K562 (cell line): ENCODE data around the gene CNTFR. TPM values are rescaled to one million over a fixed set of nuclear protein-coding genes. Genes with fewer than 3 reads are reported as not detected.
A peak's percentile ranks its signal among the peaks of the same experiment; 100 is the strongest.

Experiments used
- ATAC-seq: fragments of 200-7000 bp; cut with Tn5 transposase; 3 replicates; pipeline ENCODE4 v1.9.1; 2020; ENCODE audit warnings: moderate library complexity
- BruUV-seq: library from RNA; stranded (reverse); fragments of 400-500 nt; replicated peaks from 2 replicates; lab custom pipeline; 2021; lab: Mats Ljungman, UMichigan
- CTCF ChIA-PET: fragments of 300-600 bp; formaldehyde crosslinking; extraction: SDS; loops from one replicate; lab custom pipeline; 2021; ENCODE audit warnings: low intra/inter-chr PET ratio; lab: Yijun Ruan, JAX
- POLR2A ChIA-PET: fragments of 300-600, 350-650 bp; sonication (Branson Sonifier 250); formaldehyde crosslinking; extraction: SDS; loops from one replicate; lab custom pipeline; 2021; ENCODE audit warnings: antibody characterized with exemption, inconsistent platforms; lab: Yijun Ruan, JAX
- DNase-seq, 4 experiments: peaks; one replicate each; pipeline versions ENCODE4 v3.0.0 to v3.0.0-alpha.2; 2011 to 2018; ENCODE audit warnings: low spot score in 3 of 4, mixed read lengths in 3 of 4; ENCODE audit errors: extremely low read depth in 1 of 4
- FAIRE-seq: peaks from 2 replicates; lab custom pipeline; 2011; peaks lifted over from hg19 to GRCh38; lab: Jason Lieb, UNC
- H2AFZ ChIP-seq: 2 replicates; pipeline ENCODE4 v1.6.0; 2011; ENCODE audit warnings: low read depth, low read length, control low read depth, inconsistent platforms
- H3K27ac ChIP-seq: fragments of 200-600 bp; 3 replicates; pipeline ENCODE4 v1.8.0; 2011; ENCODE audit warnings: low read depth, mild to moderate bottlenecking, control low read depth, inconsistent platforms, low read length, moderate library complexity, mixed read lengths; ENCODE audit errors: extremely low read depth
- H3K27me3 ChIP-seq, 2 experiments: fragments of 300-600 bp in 1 of 2; 2 replicates in 1 of 2; 3 replicates in 1 of 2; pipeline versions ENCODE4 v1.6.0 to v1.8.0; 2011; ENCODE audit warnings: inconsistent platforms in 2 of 2, low read length in 2 of 2, mild to moderate bottlenecking in 1 of 2, mixed read lengths in 1 of 2, moderate library complexity in 1 of 2; ENCODE audit not compliant: control insufficient read depth in 2 of 2, insufficient read depth in 2 of 2
- H3K36me3 ChIP-seq: fragments of 300-600 bp; 3 replicates; pipeline ENCODE4 v1.8.0; 2011; ENCODE audit warnings: mild to moderate bottlenecking, low read length, inconsistent platforms; ENCODE audit not compliant: control insufficient read depth, insufficient read depth
- H3K4me1 ChIP-seq, 2 experiments: fragments of 200-600 bp in 1 of 2; replicated peaks in 1 of 2; 2 replicates in 1 of 2; 3 replicates in 1 of 2; pipeline versions ENCODE4 v1.5.1 to v1.8.0; 2011; ENCODE audit warnings: inconsistent platforms in 2 of 2, low read length in 2 of 2, mild to moderate bottlenecking in 1 of 2, mixed read lengths in 1 of 2, moderate library complexity in 1 of 2; ENCODE audit not compliant: control insufficient read depth in 2 of 2, insufficient read depth in 2 of 2
- H3K4me2 ChIP-seq: 2 replicates; pipeline ENCODE4 v1.6.1; 2011; ENCODE audit warnings: low read length, control low read depth, inconsistent platforms, mixed read lengths; ENCODE audit not compliant: insufficient read depth
- H3K4me3 ChIP-seq: fragments of 200-600 bp; sonication (generic), shearing (Covaris generic); 2 replicates; pipeline ENCODE4 v1.5.1; 2016; ENCODE audit warnings: control low read depth, inconsistent platforms
- H3K79me2 ChIP-seq: fragments of 200-600 bp; 3 replicates; pipeline ENCODE4 v1.8.0; 2011; ENCODE audit warnings: low read length, inconsistent platforms; ENCODE audit not compliant: control insufficient read depth, insufficient read depth
- H3K9ac ChIP-seq, 2 experiments: 2 replicates each; pipeline versions ENCODE4 v1.6.0 to v1.6.1; 2011; ENCODE audit warnings: low read depth in 2 of 2, low read length in 2 of 2, control low read depth in 1 of 2, inconsistent platforms in 1 of 2, mild to moderate bottlenecking in 1 of 2, mixed read lengths in 1 of 2; ENCODE audit not compliant: insufficient read depth in 1 of 2
- H3K9me1 ChIP-seq: one replicate; pipeline ENCODE4 v1.6.0; 2011; ENCODE audit warnings: inconsistent platforms, mild to moderate bottlenecking, low read length, moderate library complexity; ENCODE audit not compliant: control insufficient read depth, insufficient read depth
- H3K9me3 ChIP-seq: replicated peaks from 2 replicates; pipeline ENCODE4 v1.5.1; 2011; ENCODE audit warnings: low read depth, low read length, inconsistent platforms; ENCODE audit not compliant: control insufficient read depth, insufficient read depth
- H4K20me1 ChIP-seq: replicated peaks from 2 replicates; pipeline ENCODE4 v1.6.1; 2011; ENCODE audit warnings: low read length, inconsistent platforms, mixed read lengths; ENCODE audit not compliant: control insufficient read depth, insufficient read depth
- CEBPB ChIP-seq: fragments of 450-650 bp; IDR thresholded peaks from 2 replicates; pipeline ENCODE4 v1.6.1; 2016; ENCODE audit warnings: missing genetic modification characterization, missing compliant biosample characterization
- CEBPZ ChIP-seq: fragments of 150-350 bp; IDR thresholded peaks from 2 replicates; pipeline ENCODE4 v1.6.1; 2014; ENCODE audit warnings: low read depth, mild to moderate bottlenecking, low read length, borderline replicate concordance
- HMGN3 ChIP-seq: IDR thresholded peaks from 2 replicates; pipeline ENCODE4 v1.6.1; 2011; ENCODE audit warnings: borderline replicate concordance, low read depth, mild to moderate bottlenecking, mixed read lengths, low read length; ENCODE audit not compliant: insufficient read length; ENCODE audit errors: extremely low read depth
- JUND ChIP-seq, 2 experiments: IDR thresholded peaks; 2 replicates in 1 of 2; 3 replicates in 1 of 2; pipeline ENCODE4 v1.6.1; 2011; ENCODE audit warnings: borderline replicate concordance in 2 of 2, low read depth in 2 of 2, low read length in 2 of 2, improper control_type of control experiment in 1 of 2, missing biosample characterization in 1 of 2, missing genetic modification characterization in 1 of 2, missing genetic modification reagents in 1 of 2
- MTA3 ChIP-seq: fragments of 450-650 bp; formaldehyde crosslinking; IDR thresholded peaks from 2 replicates; pipeline ENCODE4 v1.6.1; 2017; ENCODE audit warnings: mild to moderate bottlenecking, borderline replicate concordance
- NCOA2 ChIP-seq, 2 experiments: fragments of 450-650 bp; IDR thresholded peaks; 2 replicates each; pipeline ENCODE4 v1.6.1; 2018; ENCODE audit warnings: mild to moderate bottlenecking in 2 of 2, moderate library complexity in 1 of 2; ENCODE audit not compliant: partially characterized antibody in 2 of 2
- NR3C1 ChIP-seq: sonication (generic); formaldehyde crosslinking; IDR thresholded peaks from 2 replicates; pipeline ENCODE4 v1.8.1; 2022; ENCODE audit warnings: missing genetic modification reagents
- PHF20 ChIP-seq: fragments of 450-650 bp; IDR thresholded peaks from 2 replicates; pipeline ENCODE4 v1.6.1; 2018; ENCODE audit not compliant: partially characterized antibody
- PHF21A ChIP-seq: fragments of 450-650 bp; IDR thresholded peaks from 2 replicates; pipeline ENCODE4 v1.6.1; 2017; ENCODE audit warnings: low read depth, borderline replicate concordance
- PTRF ChIP-seq: fragments of 450-650 bp; IDR thresholded peaks from 2 replicates; pipeline ENCODE4 v1.6.1; 2016; ENCODE audit warnings: mild to moderate bottlenecking, missing genetic modification characterization, missing compliant biosample characterization
- SMAD1 ChIP-seq: fragments of 150-350 bp; IDR thresholded peaks from 2 replicates; pipeline ENCODE4 v1.6.1; 2014; ENCODE audit warnings: low read length, low read depth; ENCODE audit not compliant: partially characterized antibody
- WHSC1 ChIP-seq: IDR thresholded peaks from one replicate; pipeline ENCODE4 v1.6.1; 2012; ENCODE audit warnings: low read length, control low read depth, inconsistent platforms
- ZBTB11 ChIP-seq, 3 experiments: fragments of 200-800 bp in 1 of 3; fragments of 250-450 bp in 1 of 3; fragments of 450-650 bp in 1 of 3; sonication (Bioruptor Pico) in 1 of 3; sonication (Bioruptor generic) in 1 of 3; formaldehyde crosslinking in 1 of 3; IDR thresholded peaks; 2 replicates each; pipeline versions ENCODE4 v1.6.1 to v1.8.0; 2016 to 2022; ENCODE audit warnings: mild to moderate bottlenecking in 2 of 3, missing genetic modification characterization in 2 of 3, missing compliant biosample characterization in 1 of 3, moderate library complexity in 1 of 3
- ZNF134 ChIP-seq: fragments of 250-450 bp; sonication (Bioruptor Pico); conservative IDR thresholded peaks from 2 replicates; pipeline ENCODE4 v1.4.0; 2020
- ZNF347 ChIP-seq: fragments of 450-650 bp; formaldehyde crosslinking; IDR thresholded peaks from 2 replicates; pipeline ENCODE4 v1.4.0; 2020; ENCODE audit warnings: low read depth, mild to moderate bottlenecking, moderate library complexity
- ZNF41 ChIP-seq: fragments of 250-450 bp; sonication (Bioruptor Pico); conservative IDR thresholded peaks from 2 replicates; pipeline ENCODE4 v1.4.0; 2020; ENCODE audit warnings: mild to moderate bottlenecking
- ZNF75A ChIP-seq: fragments of 450-650 bp; formaldehyde crosslinking; IDR thresholded peaks from 2 replicates; pipeline ENCODE4 v1.4.0; 2020; ENCODE audit warnings: mild to moderate bottlenecking
- WGBS: fragments of 100-300 bp; shearing (Covaris generic); methylation state at CpG from one replicate; pipeline ENCODE4 v1.1.6; 2016; ENCODE audit warnings: low coverage, mixed read lengths; ENCODE audit not compliant: insufficient coverage; ENCODE audit errors: missing lambda C conversion rate; 5-methylcytosine and 5-hydroxymethylcytosine counted together
- in situ Hi-C: fragments of 300-500 bp; cut with MboI; formaldehyde crosslinking; loops from 4 replicates; pipeline ENCODE4 v1.15.0; 2018; ENCODE audit warnings: inconsistent platforms, mixed read lengths
- intact Hi-C: fragments of 100-400 bp; cut with micrococcal nuclease; formaldehyde crosslinking; loops from 2 replicates; pipeline ENCODE4 v1.14.2; 2022
- polyA plus RNA-seq, 8 experiments: library from polyadenylated mRNA; depleted of rRNA in 4 of 8; stranded (reverse) in 5 of 8; unstranded in 3 of 8; fragments of >200 nt; fragmentation: Nextera tagmentation in 2 of 8; fragmentation: Illumina TruSeq in 1 of 8; extraction: Ambion mirVana in 2 of 8; extraction: Trizol in 1 of 8; gene quantifications; 2 replicates each; pipeline versions ENCODE4 v1.2.1 to v1.2.3, GENCODE V29; 2011 to 2014; ENCODE audit warnings: inconsistent platforms in 1 of 8, missing spikeins in 1 of 8
- total RNA-seq, 7 experiments: library from RNA; depleted of rRNA in 6 of 7; stranded (reverse); fragments of >200 nt in 6 of 7; fragmentation: Illumina TruSeq in 2 of 7; extraction: Trizol in 2 of 7; gene quantifications; 2 replicates each; pipeline versions ENCODE4 v1.2.1 to v1.2.3, GENCODE V29; 2011 to 2021; ENCODE audit warnings: low replicate concordance in 1 of 7

Gene CNTFR
- total and polyA plus RNA-seq, 9 of the 15 experiments (the other 6 are each of a cell fraction or from before 2014, with no cell fraction given), result not detected

GRCh38 chr9:34572628-34573027 lies 16.9 kb downstream of the CNTFR start:
- ATAC-seq (no peak; the same call in 2 of the 3 replicates), FAIRE-seq (no peak), DNase-seq (no peak)
- H3K9me3 ChIP-seq, result no peaks in the 10 kb centered on the region
- H3K27ac ChIP-seq, result no peak overlapping the region
- intact Hi-C loops (no loop called here), in situ Hi-C loops (no loop called here)
- peaks cover 10 to 78% of the 10 kb centered on the region in 2 experiments for H3K27me3 ChIP-seq
- H3K36me3 ChIP-seq, result no peaks in the 10 kb centered on the region
- no peaks in the 10 kb centered on the region for H3K79me2 ChIP-seq
- H4K20me1 ChIP-seq, result peaks cover 4% of the 10 kb centered on the region
- H2AFZ ChIP-seq, result no peak overlapping the region
- H3K4me3 ChIP-seq, result no peak overlapping the region
- BruUV-seq, result no TSS peak
- H3K4me1 ChIP-seq, result no peaks in the 10 kb centered on the region
- WGBS, result 4% methylated on average over 6 of the region's 6 CpGs
- ChIA-PET CTCF (no interaction called here), POLR2A (no interaction called here)
- H3K9ac ChIP-seq, result no peak overlapping the region
- no peak overlapping the region for H3K4me2 ChIP-seq
- no peaks in the 10 kb centered on the region for H3K9me1 ChIP-seq
- TF ChIP-seq PHF21A (no peak), NR3C1 (CRISPR knock-in tag) (no peak), HMGN3 (no peak), CEBPB (tag) (no peak), ZNF347 (no peak), ZNF134 (CRISPR knock-in tag) (no peak), PTRF (tag) (no peak), ZBTB11 (CRISPR knock-in tag; IDR thresholded peaks at IDR 0.05) (no peak), NCOA2 (IDR thresholded peaks at IDR 0.05; ENCODE audit: partially characterized antibody in 2 of 2) (no peak), JUND (IDR thresholded peaks at IDR 0.05; ENCODE audit: borderline replicate concordance, low read depth, low read length) (peak; percentile 16; the same call in 1 of the 2 replicates), JUND (tag; IDR thresholded peaks at IDR 0.05; ENCODE audit: borderline replicate concordance, low read depth, low read length) (no peak), SMAD1 (no peak), ZNF75A (CRISPR knock-in tag) (no peak), ZNF41 (CRISPR knock-in tag) (no peak), MTA3 (no peak), WHSC1 (no peak), CEBPZ (no peak), PHF20 (no peak)
